GM23338 (cell line): ENCODE results near the gene OR10K1. TPM values are rescaled to one million over a fixed set of nuclear protein-coding genes. Genes with fewer than 3 reads are reported as not detected.

ENCODE experiments used
- ATAC-seq: fragments of 200-7000 bp; cut with Tn5 transposase; 3 replicates; pipeline ENCODE4 v1.9.1; 2020
- DNase-seq: peaks from one replicate; pipeline ENCODE4 v3.0.0-alpha.2; 2015; ENCODE audit warnings: low spot score
- H2AFZ ChIP-seq: fragments of 200-600 bp; sonication (generic); 2 replicates; pipeline ENCODE4 v1.8.0; 2016; ENCODE audit warnings: antibody characterized with exemption, mild to moderate bottlenecking, moderate library complexity
- H3F3A ChIP-seq: fragments of 200-600 bp; sonication (generic); replicated peaks from 2 replicates; pipeline ENCODE4 v1.8.0; 2017; ENCODE audit warnings: antibody characterized with exemption, mixed run types, low read depth
- H3K27ac ChIP-seq: fragments of 200-600 bp; sonication (generic); 2 replicates; pipeline ENCODE4 v1.6.1; 2016; ENCODE audit warnings: low read depth
- H3K27me3 ChIP-seq: fragments of 200-600 bp; sonication (generic); 2 replicates; pipeline ENCODE4 v1.8.0; 2016; ENCODE audit warnings: mild to moderate bottlenecking, mixed run types, moderate library complexity; ENCODE audit not compliant: insufficient read depth
- H3K36me3 ChIP-seq: fragments of 200-600 bp; sonication (generic); 2 replicates; pipeline ENCODE4 v1.8.0; 2016; ENCODE audit warnings: mild to moderate bottlenecking; ENCODE audit not compliant: insufficient read depth
- H3K4me1 ChIP-seq: fragments of 200-600 bp; sonication (generic); 2 replicates; pipeline ENCODE4 v1.8.0; 2016; ENCODE audit warnings: mild to moderate bottlenecking, moderate library complexity; ENCODE audit not compliant: insufficient read depth
- H3K4me2 ChIP-seq: fragments of 200-600 bp; sonication (generic); 2 replicates; pipeline ENCODE4 v1.7.1; 2017; ENCODE audit warnings: mixed run types
- H3K4me3 ChIP-seq: fragments of 200-600 bp; sonication (generic); 2 replicates; pipeline ENCODE4 v1.6.1; 2016; ENCODE audit warnings: mixed run types
- H3K79me2 ChIP-seq: fragments of 200-600 bp; sonication (generic); replicated peaks from 2 replicates; pipeline ENCODE4 v1.8.0; 2017; ENCODE audit warnings: mild to moderate bottlenecking; ENCODE audit not compliant: insufficient read depth
- H3K9me2 ChIP-seq: fragments of 200-600 bp; sonication (generic); 2 replicates; pipeline ENCODE4 v1.8.0; 2017; ENCODE audit not compliant: insufficient read depth
- H4K20me1 ChIP-seq: fragments of 200-600 bp; sonication (generic); replicated peaks from 2 replicates; pipeline ENCODE4 v1.8.0; 2017; ENCODE audit warnings: mild to moderate bottlenecking; ENCODE audit not compliant: insufficient read depth
- H3K27ac Mint-ChIP-seq: 2 replicates; pipeline ENCODE4 v1.8.0; 2020; ENCODE audit warnings: inconsistent platforms, mild to moderate bottlenecking, moderate library complexity, mixed read lengths
- H3K27me3 Mint-ChIP-seq: 3 replicates; pipeline ENCODE4 v1.8.0; 2022; ENCODE audit warnings: low read depth, mild to moderate bottlenecking, moderate library complexity, mixed read lengths, inconsistent platforms; ENCODE audit not compliant: insufficient read depth, poor library complexity
- H3K36me3 Mint-ChIP-seq: 3 replicates; pipeline ENCODE4 v1.8.0; 2021; ENCODE audit warnings: low read depth, mild to moderate bottlenecking, inconsistent platforms, moderate library complexity, mixed read lengths
- H3K4me1 Mint-ChIP-seq: 3 replicates; pipeline ENCODE4 v1.8.0; 2020; ENCODE audit warnings: mild to moderate bottlenecking, inconsistent platforms, mixed read lengths
- H3K4me3 Mint-ChIP-seq: 3 replicates; pipeline ENCODE4 v1.8.0; 2021; ENCODE audit warnings: moderate library complexity, mild to moderate bottlenecking, inconsistent platforms, mixed read lengths
- H3K9me3 Mint-ChIP-seq: 3 replicates; pipeline ENCODE4 v1.8.0; 2020; ENCODE audit warnings: moderate library complexity, mild to moderate bottlenecking, inconsistent platforms, mixed read lengths
- EZH2 ChIP-seq: fragments of 200-600 bp; sonication (generic); IDR thresholded peaks from one replicate; pipeline ENCODE4 v1.8.0; 2017; ENCODE audit warnings: antibody characterized with exemption, mild to moderate bottlenecking, low read depth; ENCODE audit not compliant: unreplicated experiment
- polyA plus RNA-seq: library from polyadenylated mRNA; unstranded; fragments of >200 nt; fragmentation: Nextera tagmentation; extraction: Ambion mirVana; gene quantifications from 2 replicates; pipeline ENCODE4 v1.2.1, GENCODE V29; 2016
- total RNA-seq: library from RNA; depleted of rRNA; stranded (reverse); fragments of >200 nt; shearing (Covaris generic); gene quantifications from 2 replicates; pipeline ENCODE4 v1.2.3, GENCODE V29; 2014; rRNA removed

The OR10K1 gene
- total and polyA plus RNA-seq, 2 experiments from 2014 or later, result not detected

DNA sequence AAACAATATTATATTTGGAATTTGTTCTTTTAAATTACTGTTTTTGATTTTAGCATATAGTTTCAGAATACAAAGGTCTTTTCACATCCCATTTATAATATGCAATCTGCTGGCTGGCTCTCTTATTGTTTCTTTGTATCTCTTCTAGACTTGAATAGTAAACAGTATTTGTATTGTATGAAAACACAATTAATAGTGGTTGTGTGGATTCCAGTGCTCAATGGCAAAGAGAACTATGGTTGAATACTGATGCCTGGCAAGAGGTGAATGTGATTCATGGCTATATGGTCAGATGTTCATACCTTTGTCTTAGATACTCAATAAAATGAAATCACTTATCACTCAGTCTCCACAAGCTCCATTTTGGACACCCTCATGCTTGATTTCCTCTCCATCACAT lies 55.3 kb downstream of the OR10K1 start:
- H3K27me3 ChIP-seq, result no peaks in the 10 kb centered on the region
- DNase-seq (no peak), ATAC-seq (no peak)
- no peaks in the 10 kb centered on the region for H4K20me1 ChIP-seq
- H3K4me2 ChIP-seq, result no peak overlapping the region
- Mint-ChIP-seq H3K4me3 (no peak overlapping the region), H3K36me3 (no peaks in the 10 kb centered on the region), H3K27me3 (no peaks in the 10 kb centered on the region), H3K9me3 (no peaks in the 10 kb centered on the region), H3K4me1 (peaks cover 12% of the 10 kb centered on the region), H3K27ac (no peak overlapping the region)
- peaks cover 19% of the 10 kb centered on the region for H3K4me1 ChIP-seq
- H2AFZ ChIP-seq, result no peak overlapping the region
- no peak overlapping the region for H3K27ac ChIP-seq
- H3K9me2 ChIP-seq, result peaks cover 12% of the 10 kb centered on the region
- no peak for TF ChIP-seq EZH2
- no peak overlapping the region for H3K4me3 ChIP-seq
- no peaks in the 10 kb centered on the region for H3F3A ChIP-seq
- H3K79me2 ChIP-seq, result no peaks in the 10 kb centered on the region
- no peaks in the 10 kb centered on the region for H3K36me3 ChIP-seq

Other genes with a start within 250 kb of the OR10K1 start
- not detected in 2 replicates for gene CD1A, start 207.4 kb upstream of the OR10K1 start, total RNA-seq
- not detected in 2 replicates for gene CD1A, start 207.4 kb upstream of the OR10K1 start, polyA plus RNA-seq
- gene CD1C, start 171.9 kb upstream of the OR10K1 start, total RNA-seq, result 0.16 TPM in 1 of 2 replicates, not detected in the other
- 0.30 TPM in 1 of 2 replicates, not detected in the other for gene CD1C, start 171.9 kb upstream of the OR10K1 start, polyA plus RNA-seq
- not detected in 2 replicates for gene CD1B, start 130.3 kb upstream of the OR10K1 start, total RNA-seq
- not detected in 2 replicates for gene CD1B, start 130.3 kb upstream of the OR10K1 start, polyA plus RNA-seq
- gene CD1E, start 107.9 kb upstream of the OR10K1 start, total RNA-seq, result not detected in 2 replicates
- not detected in 2 replicates for gene CD1E, start 107.9 kb upstream of the OR10K1 start, polyA plus RNA-seq
- not detected in 2 replicates for gene OR10T2, start 62.4 kb upstream of the OR10K1 start, total RNA-seq
- not detected in 2 replicates for gene OR10T2, start 62.4 kb upstream of the OR10K1 start, polyA plus RNA-seq
- gene OR10K2, start 35.6 kb upstream of the OR10K1 start, total RNA-seq, result not detected in 2 replicates
- not detected in 2 replicates for gene OR10K2, start 35.6 kb upstream of the OR10K1 start, polyA plus RNA-seq
- not detected in 2 replicates for gene OR10R2, start 10.4 kb downstream of the OR10K1 start, total RNA-seq
- gene OR10R2, start 10.4 kb downstream of the OR10K1 start, polyA plus RNA-seq, result not detected in 2 replicates
- not detected in 2 replicates for gene OR6Y1, start 92.6 kb downstream of the OR10K1 start, total RNA-seq
- not detected in 2 replicates for gene OR6Y1, start 92.6 kb downstream of the OR10K1 start, polyA plus RNA-seq
- not detected in 2 replicates for gene OR6P1, start 108.7 kb downstream of the OR10K1 start, total RNA-seq
- gene OR6P1, start 108.7 kb downstream of the OR10K1 start, polyA plus RNA-seq, result not detected in 2 replicates
- gene OR10X1, start 118.1 kb downstream of the OR10K1 start, total RNA-seq, result not detected in 2 replicates
- not detected in 2 replicates for gene OR10X1, start 118.1 kb downstream of the OR10K1 start, polyA plus RNA-seq
- not detected in 2 replicates for gene OR10Z1, start 143.4 kb downstream of the OR10K1 start, total RNA-seq
- gene OR10Z1, start 143.4 kb downstream of the OR10K1 start, polyA plus RNA-seq, result not detected in 2 replicates
- gene SPTA1, start 224.9 kb downstream of the OR10K1 start, total RNA-seq, result not detected in 2 replicates
- gene SPTA1, start 224.9 kb downstream of the OR10K1 start, polyA plus RNA-seq, result not detected in 2 replicates
- gene OR6K2, start 238.8 kb downstream of the OR10K1 start, total RNA-seq, result not detected in 2 replicates
- gene OR6K2, start 238.8 kb downstream of the OR10K1 start, polyA plus RNA-seq, result not detected in 2 replicates